Karpas-422 (cell line): ENCODE measurements around the gene TIMM22. TPM values are rescaled to one million over a fixed set of nuclear protein-coding genes. Genes with fewer than 3 reads are reported as not detected.

Experiments
- DNase-seq: peaks from one replicate; pipeline ENCODE4 v3.0.0-alpha.2; 2015
- H2AFZ ChIP-seq: fragments of 200-600 bp; sonication (generic); 2 replicates; pipeline ENCODE4 v1.6.1; 2014; ENCODE audit warnings: antibody characterized with exemption, low read length, mixed read lengths
- H3K27ac ChIP-seq: fragments of 200-600 bp; sonication (generic); 2 replicates; pipeline ENCODE4 v1.5.1; 2014; ENCODE audit warnings: mild to moderate bottlenecking, low read length, moderate library complexity
- H3K27me3 ChIP-seq: fragments of 200-600 bp; sonication (generic); 2 replicates; pipeline ENCODE4 v1.6.1; 2014; ENCODE audit warnings: low read length, mixed read lengths
- H3K36me3 ChIP-seq: fragments of 200-600 bp; sonication (generic); 2 replicates; pipeline ENCODE4 v1.6.1; 2014; ENCODE audit warnings: low read length, mixed read lengths; ENCODE audit not compliant: insufficient read depth
- H3K4me1 ChIP-seq: fragments of 200-600 bp; sonication (generic); 2 replicates; pipeline ENCODE4 v1.6.1; 2014; ENCODE audit warnings: mild to moderate bottlenecking, low read length, mixed read lengths
- H3K4me2 ChIP-seq: fragments of 200-600 bp; sonication (generic); 2 replicates; pipeline ENCODE4 v1.6.1; 2014; ENCODE audit warnings: low read length, low read depth, mild to moderate bottlenecking; ENCODE audit not compliant: poor library complexity, severe bottlenecking
- H3K4me3 ChIP-seq: fragments of 200-600 bp; sonication (generic); 2 replicates; pipeline ENCODE4 v1.5.1; 2014; ENCODE audit warnings: mild to moderate bottlenecking, antibody characterized with exemption, low read length, mixed read lengths
- H3K79me2 ChIP-seq: fragments of 200-600 bp; sonication (generic); 2 replicates; pipeline ENCODE4 v1.6.1; 2014; ENCODE audit warnings: mild to moderate bottlenecking, low read length, mixed read lengths
- H3K9ac ChIP-seq: fragments of 200-600 bp; sonication (generic); 2 replicates; pipeline ENCODE4 v1.6.0; 2014; ENCODE audit warnings: low read length
- H3K9me2 ChIP-seq: fragments of 200-600 bp; sonication (generic), shearing (Covaris generic); replicated peaks from 2 replicates; pipeline ENCODE4 v1.6.0; 2014; ENCODE audit warnings: mild to moderate bottlenecking, low read length, moderate library complexity; ENCODE audit not compliant: insufficient read depth
- H3K9me3 ChIP-seq: fragments of 300-700, 200-600 bp; sonication (generic); 2 replicates; pipeline ENCODE4 v1.6.1; 2014; ENCODE audit warnings: low read length, mixed read lengths
- H4K20me1 ChIP-seq: fragments of 200-600 bp; sonication (generic); 2 replicates; pipeline ENCODE4 v1.6.1; 2014; ENCODE audit warnings: mild to moderate bottlenecking, antibody characterized with exemption, low read length, low read depth; ENCODE audit not compliant: insufficient read depth
- total RNA-seq: library from RNA; depleted of rRNA; stranded (reverse); fragments of >200 nt; shearing (Covaris generic); gene quantifications from 2 replicates; pipeline ENCODE4 v1.2.3, GENCODE V29; 2014; ENCODE audit warnings: low replicate concordance

The TIMM22 gene
- total RNA-seq, 1 experiment from 2014 or later = 4.7 TPM

- Histone ChIP-seq H2AFZ (no peak overlapping the region), H3K79me2 (peaks cover 4% of the 10 kb centered on the region), H3K36me3 (0 out of 2 replicates have a peak, but pooled peaks cover 6% of the 10 kb centered on the region), H3K27ac (no peak overlapping the region), H4K20me1 (peaks cover 13% of the 10 kb centered on the region; the same call in 1 of the 2 replicates), H3K4me2 (no peak overlapping the region), H3K27me3 (no peaks in the 10 kb centered on the region), H3K9me3 (no peaks in the 10 kb centered on the region), H3K9me2 (no peaks in the 10 kb centered on the region), H3K4me1 (no peaks in the 10 kb centered on the region), H3K9ac (no peak overlapping the region), H3K4me3 (no peak overlapping the region)
- no peak for DNase-seq
Measured at GRCh38 chr17:1031711-1032110, 34.8 kb downstream of the TIMM22 start.

DNA sequence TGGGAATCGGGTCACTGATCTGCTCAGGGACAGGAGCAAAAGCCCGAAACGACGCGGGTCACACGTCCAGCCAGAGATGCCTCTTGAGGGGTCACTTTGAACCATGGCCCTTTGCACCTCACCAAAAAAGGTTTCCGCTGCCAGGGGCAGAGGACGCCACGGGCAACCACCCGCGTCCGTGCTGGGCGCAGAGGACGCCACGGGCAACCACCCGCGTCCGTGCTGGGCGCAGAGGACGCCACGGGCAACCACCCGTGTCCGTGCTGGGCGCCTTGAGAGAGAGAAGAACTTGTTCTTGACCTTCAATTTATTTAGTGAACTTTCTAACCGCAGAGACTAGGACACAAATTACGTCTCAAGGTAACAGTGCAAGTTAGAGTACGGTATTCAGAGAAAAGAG, 35.5 kb downstream of the TIMM22 start:
- no peak overlapping the region for H3K9ac ChIP-seq
- no peaks in the 10 kb centered on the region for H3K4me1 ChIP-seq
- no peak for DNase-seq
- H3K4me3 ChIP-seq = no peak overlapping the region
- H3K9me2 ChIP-seq = no peaks in the 10 kb centered on the region
- peaks cover 4% of the 10 kb centered on the region for H3K79me2 ChIP-seq
- H3K4me2 ChIP-seq = no peak overlapping the region
- H2AFZ ChIP-seq = no peak overlapping the region
- H4K20me1 ChIP-seq = peaks cover 13% of the 10 kb centered on the region; the same call in 1 of the 2 replicates
- no peak overlapping the region for H3K27ac ChIP-seq
- H3K9me3 ChIP-seq = no peaks in the 10 kb centered on the region
- 0 out of 2 replicates have a peak, but pooled peaks cover 6% of the 10 kb centered on the region for H3K36me3 ChIP-seq
- H3K27me3 ChIP-seq = no peaks in the 10 kb centered on the region

DNA sequence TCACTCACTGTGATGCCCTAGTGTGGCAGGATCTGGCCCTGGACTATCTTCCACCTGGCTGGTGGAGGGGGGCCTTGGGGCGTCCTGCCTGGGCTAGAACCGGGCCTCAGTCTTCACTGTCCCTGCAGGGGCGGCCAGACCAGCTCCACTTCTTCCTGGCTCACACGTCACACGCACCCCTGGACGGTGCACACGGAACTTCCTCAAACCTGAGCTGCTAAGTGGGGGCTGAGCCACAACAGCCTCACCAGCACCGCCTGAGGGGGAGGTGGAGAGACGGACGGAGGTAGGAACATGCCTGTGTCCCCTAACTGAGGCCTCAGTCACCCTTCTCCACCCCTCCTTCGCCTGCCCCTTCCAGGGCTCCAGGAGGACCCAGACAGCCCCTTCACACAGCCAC, 36.6 kb downstream of the TIMM22 start:
- H3K27me3 ChIP-seq = no peaks in the 10 kb centered on the region
- no peak overlapping the region for H3K4me3 ChIP-seq
- no peaks in the 10 kb centered on the region for H3K9me3 ChIP-seq
- H2AFZ ChIP-seq = no peak overlapping the region
- no peaks in the 10 kb centered on the region for H3K9me2 ChIP-seq
- no peaks in the 10 kb centered on the region for H3K4me1 ChIP-seq
- no peak overlapping the region for H3K27ac ChIP-seq
- peaks cover 4% of the 10 kb centered on the region for H3K79me2 ChIP-seq
- no peak overlapping the region for H3K9ac ChIP-seq
- no peak overlapping the region for H3K4me2 ChIP-seq
- H4K20me1 ChIP-seq = peaks cover 13% of the 10 kb centered on the region; the same call in 1 of the 2 replicates
- DNase-seq = no peak
- H3K36me3 ChIP-seq = 0 out of 2 replicates have a peak, but pooled peaks cover 6% of the 10 kb centered on the region

DNA sequence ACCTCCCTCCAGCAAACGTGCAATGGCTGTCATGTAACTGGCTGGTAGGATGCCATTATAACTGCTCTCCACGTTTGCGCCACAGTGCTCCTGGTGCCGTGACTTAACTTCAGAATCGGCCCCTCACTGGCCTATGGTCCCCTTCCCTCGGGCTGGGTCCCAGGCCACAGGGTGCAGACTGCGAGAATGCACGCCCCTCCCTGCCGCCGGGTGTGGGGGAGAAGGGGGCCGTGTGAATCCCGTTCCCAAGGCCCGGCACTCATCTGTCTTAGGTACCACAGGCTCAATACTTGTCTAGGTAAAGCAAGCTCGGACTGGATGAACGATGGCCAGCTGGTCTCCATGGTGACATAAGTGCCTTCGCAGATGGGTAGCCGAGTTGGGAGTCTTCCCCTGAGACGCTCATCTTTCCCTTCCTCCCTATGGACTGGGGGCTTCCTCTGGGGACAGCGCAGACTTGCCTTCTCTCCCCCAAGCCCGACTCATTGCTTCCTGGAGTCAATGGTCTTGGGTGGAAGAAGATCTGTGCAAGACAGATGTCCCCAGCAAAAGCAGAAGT, 37.8 kb downstream of the TIMM22 start:
- Histone ChIP-seq H3K4me3 (no peak overlapping the region), H4K20me1 (peaks cover 8% of the 10 kb centered on the region; the same call in 1 of the 2 replicates), H3K27ac (no peak overlapping the region), H3K79me2 (peaks cover 4% of the 10 kb centered on the region), H3K27me3 (no peaks in the 10 kb centered on the region), H3K9me3 (no peaks in the 10 kb centered on the region), H3K36me3 (0 out of 2 replicates have a peak, but pooled peaks cover 9% of the 10 kb centered on the region), H2AFZ (no peak overlapping the region), H3K9me2 (no peaks in the 10 kb centered on the region), H3K4me1 (no peaks in the 10 kb centered on the region), H3K4me2 (no peak overlapping the region), H3K9ac (no peak overlapping the region)
- no peak for DNase-seq

GRCh38 chr17:1035546-1036170, 38.7 kb downstream of the TIMM22 start:
- Histone ChIP-seq H3K4me3 (no peak overlapping the region), H3K27me3 (no peaks in the 10 kb centered on the region), H4K20me1 (peaks cover 8% of the 10 kb centered on the region; the same call in 1 of the 2 replicates), H3K9me2 (no peaks in the 10 kb centered on the region), H2AFZ (no peak overlapping the region), H3K4me2 (no peak overlapping the region), H3K27ac (no peak overlapping the region), H3K9me3 (no peaks in the 10 kb centered on the region), H3K4me1 (no peaks in the 10 kb centered on the region), H3K36me3 (0 out of 2 replicates have a peak, but pooled peaks cover 9% of the 10 kb centered on the region), H3K79me2 (peaks cover 4% of the 10 kb centered on the region), H3K9ac (no peak overlapping the region)
- no peak for DNase-seq

DNA sequence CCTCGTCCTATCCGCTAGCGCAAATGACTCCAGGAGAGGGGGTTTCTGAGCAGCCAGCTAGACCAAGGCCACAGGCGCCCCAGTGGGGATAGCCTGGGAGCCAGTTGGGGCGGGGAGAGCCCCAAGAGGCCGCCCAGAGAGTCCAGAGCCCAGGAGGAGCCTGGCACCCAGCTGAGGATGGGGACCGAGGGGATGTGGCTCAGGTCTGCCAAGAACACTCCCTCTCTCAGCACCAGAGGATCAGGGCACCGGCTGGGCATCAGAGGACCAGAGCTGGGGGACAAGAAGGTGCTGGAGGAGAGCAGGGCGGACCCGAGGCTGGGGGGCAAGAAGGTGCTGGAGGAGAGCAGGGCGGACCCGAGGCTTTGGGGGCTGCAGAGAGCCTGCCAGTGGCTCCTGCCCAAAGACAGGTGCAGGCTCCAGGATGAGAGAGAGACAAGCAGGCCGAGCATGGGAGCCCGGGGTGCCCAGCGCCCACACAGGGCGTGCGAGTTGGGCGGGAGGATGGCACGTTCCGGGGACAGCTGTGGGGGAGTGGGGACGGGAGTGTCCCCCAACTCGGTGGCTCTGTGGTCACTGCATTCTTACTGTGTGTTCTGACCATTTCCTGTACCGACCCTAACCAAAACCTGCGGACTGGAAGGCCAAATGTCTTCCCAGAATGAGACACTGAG, 39.4 kb downstream of the TIMM22 start:
- DNase-seq = no peak
- 0 out of 2 replicates have a peak, but pooled peaks cover 9% of the 10 kb centered on the region for H3K36me3 ChIP-seq
- H3K9me2 ChIP-seq = no peaks in the 10 kb centered on the region
- no peak overlapping the region for H2AFZ ChIP-seq
- H3K9me3 ChIP-seq = no peaks in the 10 kb centered on the region
- H3K27me3 ChIP-seq = no peaks in the 10 kb centered on the region
- H3K4me2 ChIP-seq = no peak overlapping the region
- peaks cover 4% of the 10 kb centered on the region for H3K79me2 ChIP-seq
- no peak overlapping the region for H3K4me3 ChIP-seq
- H3K4me1 ChIP-seq = no peaks in the 10 kb centered on the region
- peaks cover 8% of the 10 kb centered on the region; the same call in 1 of the 2 replicates for H4K20me1 ChIP-seq
- H3K27ac ChIP-seq = no peak overlapping the region
- no peak overlapping the region for H3K9ac ChIP-seq

GRCh38 chr17:1036845-1037237, 39.9 kb downstream of the TIMM22 start:
- H3K4me3 ChIP-seq = no peak overlapping the region
- H2AFZ ChIP-seq = no peak overlapping the region
- 0 out of 2 replicates have a peak, but pooled peaks cover 10% of the 10 kb centered on the region for H3K36me3 ChIP-seq
- H3K9ac ChIP-seq = no peak overlapping the region
- no peaks in the 10 kb centered on the region for H3K9me2 ChIP-seq
- no peak for DNase-seq
- H3K27ac ChIP-seq = no peak overlapping the region
- H3K79me2 ChIP-seq = peaks cover 4% of the 10 kb centered on the region
- H3K4me1 ChIP-seq = no peaks in the 10 kb centered on the region
- H3K4me2 ChIP-seq = no peak overlapping the region
- no peaks in the 10 kb centered on the region for H3K27me3 ChIP-seq
- H4K20me1 ChIP-seq = peaks cover 8% of the 10 kb centered on the region; the same call in 1 of the 2 replicates
- no peaks in the 10 kb centered on the region for H3K9me3 ChIP-seq

DNA sequence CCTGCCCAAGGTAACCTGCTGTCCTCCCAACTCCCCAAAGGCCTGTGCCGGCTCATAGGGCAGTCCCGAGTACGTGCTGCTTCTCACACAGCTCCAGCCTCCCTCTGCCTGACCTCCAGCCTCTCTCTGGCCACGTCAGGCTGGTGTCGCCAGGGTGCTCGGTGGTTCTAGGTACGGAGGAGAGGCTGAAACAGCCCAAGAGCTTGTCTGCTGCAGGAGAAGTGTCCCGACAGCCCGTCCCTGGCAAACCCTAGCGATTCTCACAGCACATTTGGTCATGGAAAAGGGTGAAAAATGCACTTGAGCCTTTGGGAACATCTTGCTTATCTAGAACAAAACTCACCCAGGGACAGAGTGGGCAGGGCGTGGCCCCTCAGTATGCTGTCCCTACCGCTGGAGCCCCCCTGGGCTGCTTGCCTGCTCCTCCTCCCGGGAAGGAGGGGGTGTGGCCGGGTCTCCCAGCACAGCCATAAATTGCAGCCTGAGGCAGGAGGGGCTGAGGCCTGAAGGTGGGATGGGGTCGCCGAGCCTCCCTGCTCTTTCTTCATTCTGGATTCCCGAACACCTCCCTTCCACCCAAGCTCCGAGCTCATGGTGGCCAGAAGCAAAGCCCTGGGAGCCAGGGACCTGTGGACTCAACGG, 40.4 kb downstream of the TIMM22 start:
- Histone ChIP-seq H3K79me2 (peaks cover 4% of the 10 kb centered on the region), H3K4me2 (no peak overlapping the region), H4K20me1 (peaks cover 8% of the 10 kb centered on the region; the same call in 1 of the 2 replicates), H3K9me2 (no peaks in the 10 kb centered on the region), H3K9me3 (no peaks in the 10 kb centered on the region), H3K9ac (no peak overlapping the region), H2AFZ (no peak overlapping the region), H3K4me3 (no peak overlapping the region), H3K4me1 (no peaks in the 10 kb centered on the region), H3K36me3 (peaks cover 15% of the 10 kb centered on the region; the same call in 1 of the 2 replicates), H3K27ac (no peak overlapping the region), H3K27me3 (no peaks in the 10 kb centered on the region)
- no peak for DNase-seq
